Astrocyte (in vitro differentiated cells and primary cell): ENCODE data around the gene ZNF362.

Source experiments
- CTCF ChIP-seq: IDR thresholded peaks from 2 replicates; pipeline ENCODE4 v1.5.1; 2011; ENCODE audit warnings: low read depth, mild to moderate bottlenecking, inconsistent platforms, low read length, moderate library complexity; ENCODE audit not compliant: insufficient read depth
- EZH2 ChIP-seq: IDR thresholded peaks from 2 replicates; pipeline ENCODE4 v1.6.1; 2012; ENCODE audit warnings: mild to moderate bottlenecking, low read length, inconsistent platforms; ENCODE audit not compliant: insufficient read depth

GRCh38 chr1:33297911-33298622 is 41.8 kb downstream of the ZNF362 start:
- TF ChIP-seq CTCF (no peak), EZH2 (no peak)
